GM21717 (cell line): ENCODE measurements around the gene RASGRP2.

ENCODE experiments used
- ATAC-seq: cut with Tn5 transposase; IDR thresholded peaks from one replicate; pipeline ENCODE4 v1.9.1; 2021; ENCODE audit warnings: mild to moderate bottlenecking, moderate library complexity; ENCODE audit not compliant: unreplicated experiment

RASGRP2 gene

GRCh38 chr11:64720640-64721358 lies 23.1 kb downstream of the RASGRP2 start:
- no peak for ATAC-seq

- no peak for ATAC-seq
Observed at GRCh38 chr11:64720167-64720566, 23.8 kb downstream of the RASGRP2 start.

- ATAC-seq, result no peak
Observed at GRCh38 chr11:64719406-64719805, 24.5 kb downstream of the RASGRP2 start.

GRCh38 chr11:64718780-64719124 lies 25.2 kb downstream of the RASGRP2 start:
- no peak for ATAC-seq

- no peak for ATAC-seq
Observed at GRCh38 chr11:64718084-64718779, 25.7 kb downstream of the RASGRP2 start.

- ATAC-seq, result no peak
Observed at GRCh38 chr11:64717268-64717578, 26.7 kb downstream of the RASGRP2 start.

- ATAC-seq, result no peak
Observed at GRCh38 chr11:64716473-64717267, 27.3 kb downstream of the RASGRP2 start.

- ATAC-seq, result no peak
Observed at GRCh38 chr11:64715756-64716472, 28.0 kb downstream of the RASGRP2 start.

- no peak for ATAC-seq
Observed at GRCh38 chr11:64715110-64715509, 28.8 kb downstream of the RASGRP2 start.

GRCh38 chr11:64714666-64715065 lies 29.3 kb downstream of the RASGRP2 start:
- no peak for ATAC-seq

- ATAC-seq, result no peak
Observed at GRCh38 chr11:64713781-64714363, 30.1 kb downstream of the RASGRP2 start.

GRCh38 chr11:64713016-64713707 lies 30.8 kb downstream of the RASGRP2 start:
- ATAC-seq, result no peak

- ATAC-seq, result no peak
Observed at GRCh38 chr11:64712430-64713015, 31.4 kb downstream of the RASGRP2 start.

GRCh38 chr11:64711956-64712362 lies 32.0 kb downstream of the RASGRP2 start:
- ATAC-seq, result no peak

GRCh38 chr11:64711138-64711955 lies 32.6 kb downstream of the RASGRP2 start:
- ATAC-seq, result no peak

- no peak for ATAC-seq
Observed at GRCh38 chr11:64710418-64711137, 33.4 kb downstream of the RASGRP2 start.

GRCh38 chr11:64705501-64705900 lies 38.4 kb downstream of the RASGRP2 start:
- no peak for ATAC-seq

GRCh38 chr11:64703048-64703447 lies 40.9 kb downstream of the RASGRP2 start:
- no peak for ATAC-seq
